HepG2 (cell line): ENCODE data around the gene CDNF. TPM values are rescaled to one million over a fixed set of nuclear protein-coding genes. Genes with fewer than 3 reads are reported as not detected.

Experiments used
- ATAC-seq: fragments of 200-7000 bp; cut with Tn5 transposase; 3 replicates; pipeline ENCODE4 v1.9.1; 2020; ENCODE audit warnings: mild to moderate bottlenecking, moderate library complexity
- BruUV-seq: library from RNA; stranded (reverse); fragments of 400-500 nt; replicated peaks from 2 replicates; lab custom pipeline; 2021; lab: Mats Ljungman, UMichigan
- CTCF ChIA-PET: fragments of 300-600 bp; formaldehyde crosslinking; extraction: SDS; loops from one replicate; lab custom pipeline; 2021; ENCODE audit warnings: low total read pairs, inconsistent platforms, low intra/inter-chr PET ratio; lab: Yijun Ruan, JAX
- POLR2A ChIA-PET: fragments of 350-600 bp; sonication (Branson Sonifier 250); formaldehyde crosslinking; loops from one replicate; lab custom pipeline; 2020; ENCODE audit warnings: antibody characterized with exemption, inconsistent platforms; lab: Yijun Ruan, JAX
- DNase-seq: peaks from one replicate; pipeline ENCODE4 v3.0.0-alpha.2; 2015; ENCODE audit warnings: low spot score
- FAIRE-seq: peaks from 3 replicates; lab custom pipeline; 2011; peaks lifted over from hg19 to GRCh38; lab: Jason Lieb, UNC
- H2AFZ ChIP-seq: one replicate; pipeline ENCODE4 v1.6.1; 2011; ENCODE audit warnings: low read length, inconsistent platforms
- H3K27ac ChIP-seq: fragments of 300-600 bp; 3 replicates; pipeline ENCODE4 v1.8.0; 2011; ENCODE audit warnings: mixed run types, mild to moderate bottlenecking, mixed read lengths, low read length, inconsistent platforms; ENCODE audit not compliant: insufficient read depth; ENCODE audit errors: extremely low read length
- H3K27me3 ChIP-seq, 2 experiments: fragments of 200-600 bp in 1 of 2; 2 replicates in 1 of 2; 3 replicates in 1 of 2; pipeline versions ENCODE4 v1.6.0 to v1.8.0; 2011; ENCODE audit warnings: low read length in 2 of 2, mild to moderate bottlenecking in 2 of 2, moderate library complexity in 2 of 2, inconsistent platforms in 1 of 2; ENCODE audit not compliant: insufficient read depth in 2 of 2, control insufficient read depth in 1 of 2
- H3K36me3 ChIP-seq, 2 experiments: fragments of 200-600 bp in 1 of 2; replicated peaks in 1 of 2; 2 replicates in 1 of 2; 3 replicates in 1 of 2; pipeline versions ENCODE4 v1.5.1 to v1.8.0; 2011; ENCODE audit warnings: low read length in 2 of 2, inconsistent platforms in 1 of 2; ENCODE audit not compliant: insufficient read depth in 2 of 2, control insufficient read depth in 1 of 2
- H3K4me1 ChIP-seq: 2 replicates; pipeline ENCODE4 v1.5.1; 2012; ENCODE audit warnings: low read length, inconsistent platforms; ENCODE audit not compliant: insufficient read depth
- H3K4me2 ChIP-seq: 2 replicates; pipeline ENCODE4 v1.6.0; 2011; ENCODE audit warnings: low read depth, low read length, inconsistent platforms
- H3K4me3 ChIP-seq, 3 experiments: fragments of 200-600 bp in 1 of 3; sonication (generic), shearing (Covaris generic) in 1 of 3; replicated peaks in 1 of 3; 2 replicates each; pipeline ENCODE4 v1.5.1; 2011 to 2016; ENCODE audit warnings: low read length in 3 of 3, inconsistent platforms in 2 of 3, low read depth in 2 of 3, mild to moderate bottlenecking in 2 of 3, control low read depth in 1 of 3, mixed read lengths in 1 of 3; ENCODE audit not compliant: insufficient read depth in 1 of 3
- H3K79me2 ChIP-seq: one replicate; pipeline ENCODE4 v1.6.1; 2011; ENCODE audit warnings: low read length, inconsistent platforms; ENCODE audit not compliant: insufficient read depth
- H3K9ac ChIP-seq: 2 replicates; pipeline ENCODE4 v1.6.0; 2011; ENCODE audit warnings: mild to moderate bottlenecking, low read depth, low read length, inconsistent platforms; ENCODE audit not compliant: insufficient read depth
- H3K9me3 ChIP-seq: 2 replicates; pipeline ENCODE4 v1.5.1; 2012; ENCODE audit warnings: mild to moderate bottlenecking, low read length
- H4K20me1 ChIP-seq: 2 replicates; pipeline ENCODE4 v1.6.0; 2011; ENCODE audit warnings: inconsistent platforms, mild to moderate bottlenecking, low read length, moderate library complexity; ENCODE audit not compliant: insufficient read depth
- ATF1 ChIP-seq: IDR thresholded peaks from 2 replicates; pipeline ENCODE4 v1.6.1; 2016; ENCODE audit warnings: mild to moderate bottlenecking, control low read depth
- CTCF ChIP-seq: sonication (generic); formaldehyde crosslinking; IDR thresholded peaks from 2 replicates; pipeline ENCODE4 v1.5.0; 2020; ENCODE audit warnings: mild to moderate bottlenecking, missing genetic modification reagents, moderate library complexity
- ETV6 ChIP-seq: sonication (generic); formaldehyde crosslinking; conservative IDR thresholded peaks from 2 replicates; pipeline ENCODE4 v1.4.0; 2020; ENCODE audit warnings: missing genetic modification reagents
- GZF1 ChIP-seq: sonication (generic); formaldehyde crosslinking; IDR thresholded peaks from 2 replicates; pipeline ENCODE4 v1.5.1; 2020; ENCODE audit warnings: mild to moderate bottlenecking, missing genetic modification reagents
- KLF13 ChIP-seq: sonication (generic); formaldehyde crosslinking; IDR thresholded peaks from 2 replicates; pipeline ENCODE4 v1.4.0; 2020; ENCODE audit warnings: mild to moderate bottlenecking, missing genetic modification reagents
- MAF1 ChIP-seq: sonication (generic); formaldehyde crosslinking; IDR thresholded peaks from 2 replicates; pipeline ENCODE4 v1.5.0; 2020; ENCODE audit warnings: missing genetic modification reagents, borderline replicate concordance
- MAFG ChIP-seq: sonication (generic); formaldehyde crosslinking; IDR thresholded peaks from 2 replicates; pipeline ENCODE4 v1.5.1; 2020; ENCODE audit warnings: mild to moderate bottlenecking, missing genetic modification reagents
- NFKBIZ ChIP-seq: IDR thresholded peaks from 2 replicates; pipeline ENCODE4 v1.6.1; 2018; ENCODE audit warnings: missing genetic modification reagents, missing compliant biosample characterization
- PITX1 ChIP-seq: sonication (generic); formaldehyde crosslinking; IDR thresholded peaks from 2 replicates; pipeline ENCODE4 v1.5.1; 2020; ENCODE audit warnings: mild to moderate bottlenecking, missing genetic modification reagents
- REST ChIP-seq, 2 experiments: IDR thresholded peaks; 2 replicates each; pipeline ENCODE4 v1.6.1; 2011 to 2012; ENCODE audit warnings: low read length in 2 of 2, borderline replicate concordance in 1 of 2, low read depth in 1 of 2, mild to moderate bottlenecking in 1 of 2, moderate library complexity in 1 of 2
- SKIL ChIP-seq: sonication (generic); formaldehyde crosslinking; IDR thresholded peaks from 2 replicates; pipeline ENCODE4 v1.8.0; 2022; ENCODE audit warnings: missing genetic modification reagents, mild to moderate bottlenecking, moderate library complexity, borderline replicate concordance
- SMC3 ChIP-seq: IDR thresholded peaks from 2 replicates; pipeline ENCODE4 v1.6.1; 2011; ENCODE audit warnings: low read length, improper control_type of control experiment
- ZBTB14 ChIP-seq: sonication (generic); formaldehyde crosslinking; IDR thresholded peaks from 2 replicates; pipeline ENCODE4 v1.4.0; 2020; ENCODE audit warnings: missing genetic modification reagents
- ZBTB38 ChIP-seq: sonication (generic); formaldehyde crosslinking; IDR thresholded peaks from 2 replicates; pipeline ENCODE4 v1.5.1; 2020; ENCODE audit warnings: mild to moderate bottlenecking, missing genetic modification reagents
- ZNF776 ChIP-seq: sonication (generic); formaldehyde crosslinking; IDR thresholded peaks from 2 replicates; pipeline ENCODE4 v1.4.0; 2020; ENCODE audit warnings: mild to moderate bottlenecking, missing genetic modification reagents
- WGBS: methylation state at CpG from one replicate; pipeline ENCODE4 v1.1.6; 2017; ENCODE audit warnings: low lambda C conversion rate; 5-methylcytosine and 5-hydroxymethylcytosine counted together
- in situ Hi-C: cut with HindIII; loops from 2 replicates; pipeline ENCODE4 v1.10.0; 2017; ENCODE audit warnings: low pct_unique_long_range_greater_than_20kb; ENCODE audit not compliant: extremely low pct_ligation_motif_present
- intact Hi-C: fragments of 100-400 bp; cut with micrococcal nuclease; formaldehyde crosslinking; loops from one replicate; pipeline ENCODE4 v1.10.0; 2022; ENCODE audit not compliant: unreplicated experiment
- polyA plus RNA-seq, 8 experiments: library from polyadenylated mRNA; depleted of rRNA in 3 of 8; stranded (reverse) in 7 of 8; unstranded in 1 of 8; fragments of >200 nt; fragmentation: Illumina TruSeq in 4 of 8; extraction: Trizol in 4 of 8; gene quantifications; 2 replicates each; pipeline versions ENCODE4 v1.2.1 to v1.2.3, GENCODE V29; 2011 to 2016; ENCODE audit warnings: low read depth in 4 of 8, missing spikeins in 1 of 8, mixed read lengths in 1 of 8; ENCODE audit not compliant: insufficient read depth in 1 of 8
- total RNA-seq, 5 experiments: library from RNA; depleted of rRNA; stranded (reverse); fragments of >200 nt; fragmentation: Illumina TruSeq; extraction: Trizol; gene quantifications; 2 replicates each; pipeline ENCODE4 v1.2.3, GENCODE V29; 2016; ENCODE audit warnings: low read depth in 1 of 5

Gene CDNF
- total and polyA plus RNA-seq, 2 of the 13 experiments (the other 11 are each of a cell fraction or from before 2014, with no cell fraction given): 0.29 to 0.33 TPM

- TF ChIP-seq REST (IDR thresholded peaks at IDR 0.05; ENCODE audit: borderline replicate concordance in 1 of 2, low read depth in 1 of 2, low read length in 2 of 2): no peak
- no peak for TF ChIP-seq GZF1 (CRISPR knock-in tag)
- no peak for TF ChIP-seq PITX1 (CRISPR knock-in tag)
- TF ChIP-seq ZBTB14 (CRISPR knock-in tag): no peak
Measured at GRCh38 chr10:14803827-14804226, 34.0 kb downstream of the CDNF start (continued).

GRCh38 chr10:14801723-14802122 lies 36.1 kb downstream of the CDNF start:
- BruUV-seq: no TSS peak
- Histone ChIP-seq H3K36me3 (no peaks in the 10 kb centered on the region), H2AFZ (no peak overlapping the region), H3K27ac (no peak overlapping the region), H3K4me3 (no peak overlapping the region), H3K4me2 (no peak overlapping the region), H3K27me3 (no peaks in the 10 kb centered on the region; a peak in 1 of 5 replicates), H3K9ac (no peak overlapping the region), H3K9me3 (no peaks in the 10 kb centered on the region), H3K79me2 (no peaks in the 10 kb centered on the region), H3K4me1 (no peaks in the 10 kb centered on the region), H4K20me1 (no peaks in the 10 kb centered on the region)
- FAIRE-seq (no peak), DNase-seq (peak; percentile 3), ATAC-seq (peak; percentile 83)
- POLR2A ChIA-PET: no interaction called here
- CTCF ChIA-PET: no interaction called here
- intact Hi-C loops: no loop called here
- in situ Hi-C loops: loop anchor here (25.0 kb wide), 1 partner anchor 614 kb away; no protein-coding TSS in a partner anchor
- WGBS: 5% methylated on average over 5 of the region's 5 CpGs
- TF ChIP-seq SMC3 (0 out of 2 replicates have a peak, but pooled peaks have one; percentile 8), MAF1 (CRISPR knock-in tag) (no peak), MAFG (CRISPR knock-in tag) (no peak), ZNF776 (CRISPR knock-in tag) (no peak), SKIL (CRISPR knock-in tag) (no peak), NFKBIZ (CRISPR knock-in tag) (no peak), ATF1 (CRISPR knock-in tag) (no peak), ZBTB38 (CRISPR knock-in tag) (no peak), CTCF (CRISPR knock-in tag) (peak; percentile 52), ETV6 (no peak), KLF13 (CRISPR knock-in tag) (no peak)
